HG02623 (cell line): ENCODE measurements around the gene DPH7.
"Not testable (repeated sequence)": the region's sequence is repeated elsewhere in the genome, so short reads cannot be mapped to it uniquely, and the experiment has no call there.

Source experiments
- ATAC-seq: cut with Tn5 transposase; IDR thresholded peaks from one replicate; pipeline ENCODE4 v1.9.1; 2021; ENCODE audit warnings: moderate library complexity; ENCODE audit not compliant: unreplicated experiment

Gene DPH7

DNA sequence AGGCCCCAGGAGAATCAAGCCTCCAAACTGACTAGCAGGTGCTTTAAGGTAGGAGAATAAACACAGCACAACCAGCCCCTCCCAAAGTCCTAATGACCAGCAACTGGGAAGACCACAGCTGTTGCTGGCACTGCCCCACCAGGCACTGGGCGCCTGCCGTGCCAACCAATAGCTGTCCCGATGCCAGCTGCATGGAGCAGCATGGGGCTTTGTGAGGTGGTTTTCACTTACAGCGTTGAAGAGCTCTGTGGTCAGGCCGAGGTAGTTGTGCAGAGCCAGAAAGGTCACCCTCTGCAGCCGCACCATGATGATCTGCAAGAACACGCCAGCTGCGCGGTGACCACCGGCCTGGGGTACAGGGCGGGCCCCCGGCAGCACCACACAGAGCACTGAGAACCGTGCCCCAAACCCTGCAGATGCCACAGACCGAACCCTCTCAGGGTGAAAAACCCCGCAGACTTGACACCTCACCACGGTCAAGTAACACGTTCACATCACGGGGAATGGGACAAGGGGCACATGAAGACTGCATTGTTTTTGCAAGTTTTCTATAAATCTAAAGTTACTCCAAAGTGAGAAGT is 57.2 kb downstream of the DPH7 start:
- no peak for ATAC-seq

DNA sequence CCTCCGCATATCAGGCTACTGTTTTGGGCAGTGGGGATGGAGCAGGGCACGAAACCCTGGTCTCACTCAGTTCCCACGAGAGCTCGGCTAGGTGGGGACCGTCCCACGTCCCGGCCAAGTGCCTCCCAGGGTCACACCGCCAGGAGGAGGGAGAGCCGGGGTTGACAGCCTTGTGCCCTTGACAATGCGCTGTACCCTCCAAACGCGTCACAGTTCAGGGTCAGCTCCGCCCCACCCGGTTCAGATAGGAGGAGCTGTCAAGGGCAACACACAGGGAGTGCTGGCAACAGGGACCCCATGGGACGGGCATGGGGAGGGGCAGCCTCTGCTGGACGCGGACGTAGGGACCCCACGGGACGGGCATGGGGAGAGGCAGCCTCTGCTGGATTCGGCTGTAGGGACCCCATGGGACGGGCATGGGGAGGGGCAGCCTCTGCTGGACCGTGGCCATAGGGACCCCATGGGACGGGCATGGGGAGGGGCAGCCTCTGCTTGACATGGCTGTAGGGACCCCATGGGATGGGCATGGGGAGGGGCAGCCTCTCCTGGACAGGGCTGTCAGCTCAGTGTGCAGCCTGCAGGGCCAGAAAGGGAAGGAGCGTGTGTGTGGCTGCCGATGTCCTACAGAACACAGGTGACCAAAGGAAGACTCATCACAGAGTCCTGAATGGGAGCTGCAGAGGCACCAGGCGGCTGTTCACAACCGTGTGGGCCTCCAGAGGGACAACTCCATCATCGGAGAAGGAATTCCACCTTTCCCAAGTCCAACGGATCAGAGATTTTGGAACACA is 57.9 kb downstream of the DPH7 start:
- no peak for ATAC-seq

DNA sequence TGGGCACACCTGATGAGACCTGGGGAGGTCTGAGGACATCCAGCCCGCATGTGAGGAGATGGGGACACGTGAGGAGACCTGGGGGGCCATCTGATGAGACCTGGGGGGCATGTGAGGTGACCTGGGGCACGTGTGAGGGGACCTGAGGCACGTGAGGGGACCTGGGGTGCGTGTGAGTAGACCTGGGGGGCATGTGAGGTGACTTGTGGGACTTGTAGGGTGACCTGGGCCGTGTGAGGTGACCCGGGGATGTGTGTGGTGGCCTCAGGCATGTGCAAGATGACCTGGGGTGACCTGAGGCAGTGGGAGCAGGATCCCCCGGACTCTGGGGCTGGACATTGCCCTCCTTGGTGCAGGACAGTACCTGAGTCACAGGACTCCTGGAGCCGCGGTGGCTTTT is 59.2 kb downstream of the DPH7 start:
- ATAC-seq = no peak

DNA sequence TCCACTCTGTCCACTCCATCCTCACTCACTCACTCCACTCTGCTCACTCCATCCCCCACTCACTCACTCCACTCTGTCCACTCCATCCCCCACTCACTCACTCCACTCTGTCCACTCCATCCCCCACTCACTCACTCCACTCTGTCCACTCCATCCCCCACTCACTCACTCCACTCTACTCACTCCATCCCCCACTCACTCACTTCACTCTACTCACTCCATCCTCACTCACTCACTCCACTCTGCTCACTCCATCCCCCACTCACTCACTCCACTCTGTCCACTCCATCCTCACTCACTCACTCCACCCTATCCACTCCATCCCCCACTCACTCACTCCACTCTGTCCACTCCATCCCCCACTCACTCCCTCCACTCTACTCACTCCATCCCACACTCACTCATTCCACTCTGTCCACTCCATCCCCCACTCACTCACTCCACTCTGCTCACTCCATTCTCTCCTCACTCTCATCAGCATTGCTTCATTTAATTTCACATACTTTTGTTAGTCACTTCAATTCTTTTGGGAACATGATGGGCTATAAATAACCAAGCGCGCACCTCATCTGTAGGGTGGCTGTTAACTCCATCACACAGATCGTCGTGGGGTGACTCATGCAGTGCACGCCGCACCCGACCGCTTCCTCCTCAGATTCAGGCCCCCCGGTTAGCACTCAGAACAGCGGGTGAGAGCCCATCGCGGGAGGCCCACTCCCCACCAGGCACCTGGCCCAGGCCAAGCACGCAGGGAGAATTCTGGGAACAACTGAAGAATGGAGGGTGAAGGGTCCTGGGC is 59.9 kb downstream of the DPH7 start:
- not testable (repeated sequence) for ATAC-seq

DNA sequence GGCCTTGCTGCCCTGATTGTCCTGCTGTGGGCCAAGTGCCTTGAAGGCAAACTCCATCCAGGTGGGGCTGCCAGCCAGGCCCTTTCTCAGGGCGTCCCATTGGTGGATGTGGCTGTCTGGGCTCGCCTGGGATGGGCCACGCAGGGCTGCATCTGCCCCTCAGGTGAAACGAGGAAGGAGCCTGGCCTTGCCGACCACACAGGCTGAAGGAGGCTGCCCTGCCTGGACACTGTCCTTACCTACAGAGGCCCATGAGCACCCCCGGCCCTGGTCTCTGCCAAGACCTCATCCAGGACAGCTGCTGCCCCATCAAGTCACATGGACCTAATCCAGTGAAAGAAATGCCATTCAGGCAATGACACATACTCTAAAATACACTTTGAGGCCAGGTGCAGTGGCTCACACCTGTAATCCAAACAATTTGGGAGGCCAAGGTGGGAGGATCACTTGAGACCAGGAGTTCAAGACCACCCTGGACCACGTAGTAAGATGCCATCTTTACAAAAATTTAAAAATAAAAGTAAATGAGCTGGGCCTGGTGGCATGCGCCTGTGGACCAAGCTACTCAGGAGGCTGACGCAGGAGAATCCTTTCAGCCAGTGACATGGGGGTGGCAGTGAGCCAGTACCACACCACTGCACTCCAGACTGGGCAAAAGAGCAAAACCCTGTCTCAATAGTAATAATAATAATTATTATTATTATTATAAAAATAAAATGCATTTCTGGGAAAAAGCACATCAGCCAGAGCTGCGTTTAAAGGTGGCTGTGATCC is 62.4 kb downstream of the DPH7 start:
- ATAC-seq = no peak

DNA sequence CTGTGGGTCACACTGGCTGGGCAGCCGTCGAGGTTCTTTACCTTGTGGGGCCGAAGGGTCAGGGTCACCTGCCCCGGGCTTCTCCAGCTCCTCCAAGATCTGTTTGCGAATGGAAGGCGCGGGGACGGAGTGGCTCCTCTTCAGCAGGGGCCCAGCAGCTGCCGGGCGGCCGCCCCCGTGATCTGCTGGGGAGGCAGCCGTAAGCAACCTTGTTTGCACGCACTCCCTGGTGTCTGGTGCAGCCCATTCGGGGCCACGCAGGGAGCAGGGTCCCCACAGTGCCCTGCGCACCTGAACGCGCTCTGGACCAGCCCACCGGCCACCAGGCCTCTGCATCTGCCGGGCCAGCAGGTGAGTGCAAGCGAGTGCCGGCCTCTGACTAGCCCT is 63.4 kb downstream of the DPH7 start:
- no peak for ATAC-seq

DNA sequence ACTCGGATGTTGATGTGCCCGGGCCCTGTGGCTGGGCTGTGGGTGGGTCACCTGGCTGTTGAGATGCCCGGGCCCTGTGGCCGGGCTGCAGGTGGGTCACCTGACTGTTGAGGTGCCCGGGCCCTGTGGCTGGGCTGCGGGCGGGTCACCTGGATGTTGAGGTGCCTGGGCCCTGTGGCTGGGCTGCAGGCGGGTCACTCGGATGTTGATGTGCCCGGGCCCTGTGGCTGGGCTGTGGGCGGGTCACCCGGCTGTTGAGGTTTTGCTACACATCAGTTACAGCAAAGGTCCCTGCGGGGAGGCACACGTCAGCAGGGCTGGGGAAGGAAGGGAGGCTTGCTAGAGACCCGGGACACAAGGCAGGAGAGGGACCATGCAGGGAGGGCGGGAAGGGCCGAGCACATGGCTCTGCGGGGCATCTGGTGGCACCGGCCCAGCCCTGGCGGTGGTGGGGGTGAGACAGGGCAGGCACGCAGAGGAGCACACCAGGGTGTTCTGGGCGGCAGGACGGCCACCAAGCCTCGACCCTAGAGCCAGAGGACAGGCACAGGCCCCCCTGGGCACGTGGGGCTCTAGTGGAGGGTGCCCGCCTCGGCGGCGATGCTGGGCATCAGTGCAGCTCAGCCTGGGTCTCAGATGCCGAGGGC is 63.9 kb downstream of the DPH7 start:
- no peak for ATAC-seq

DNA sequence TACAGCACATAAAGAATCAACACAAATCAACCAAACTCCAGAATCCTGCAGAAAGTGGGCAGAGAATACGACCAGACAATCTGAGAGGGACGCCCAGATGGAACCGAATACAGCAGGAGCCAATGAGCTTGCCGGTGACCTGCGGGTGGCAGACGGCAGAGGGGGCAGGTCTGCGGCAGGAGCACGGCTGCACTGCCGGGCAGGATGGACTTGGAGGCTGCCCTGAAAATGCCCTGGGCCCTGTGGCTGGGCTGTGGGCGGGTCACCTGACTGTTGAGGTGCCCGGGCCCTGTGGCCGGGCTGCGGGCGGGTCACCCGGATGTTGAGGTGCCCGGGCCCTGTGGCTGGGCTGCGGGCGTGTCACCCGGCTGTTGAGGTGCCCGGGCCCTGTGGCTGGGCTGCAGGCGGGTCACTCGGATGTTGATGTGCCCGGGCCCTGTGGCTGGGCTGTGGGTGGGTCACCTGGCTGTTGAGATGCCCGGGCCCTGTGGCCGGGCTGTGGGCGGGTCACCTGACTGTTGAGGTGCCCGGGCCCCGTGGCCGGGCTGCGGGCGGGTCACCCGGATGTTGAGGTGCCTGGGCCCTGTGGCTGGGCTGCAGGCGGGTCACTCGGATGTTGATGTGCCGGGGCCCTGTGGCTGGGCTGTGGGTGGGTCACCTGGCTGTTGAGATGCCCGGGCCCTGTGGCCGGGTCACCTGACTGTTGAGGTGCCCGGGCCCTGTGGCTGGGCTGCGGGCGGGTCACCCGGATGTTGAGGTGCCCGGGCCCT is 64.7 kb downstream of the DPH7 start:
- not testable (repeated sequence) for ATAC-seq

DNA sequence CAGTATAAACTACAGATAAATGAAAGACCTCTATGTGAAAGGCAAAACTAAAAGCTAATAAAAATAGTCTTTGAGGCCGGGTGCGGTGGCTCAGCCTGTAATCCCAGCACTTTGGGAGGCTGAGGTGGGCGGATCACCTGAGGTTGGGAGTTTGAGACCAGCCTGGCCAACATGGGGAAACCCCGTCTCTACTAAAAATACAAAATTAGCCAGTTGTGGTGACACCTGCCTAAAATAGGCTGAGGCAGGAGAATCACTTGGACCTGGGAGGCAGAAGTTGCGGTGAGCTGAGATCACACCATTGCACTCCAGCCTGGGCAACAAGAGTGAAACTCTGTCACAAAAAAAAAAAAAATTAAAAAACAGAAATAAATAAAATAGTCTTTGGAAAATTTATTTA is 65.6 kb downstream of the DPH7 start:
- not testable (repeated sequence) for ATAC-seq

DNA sequence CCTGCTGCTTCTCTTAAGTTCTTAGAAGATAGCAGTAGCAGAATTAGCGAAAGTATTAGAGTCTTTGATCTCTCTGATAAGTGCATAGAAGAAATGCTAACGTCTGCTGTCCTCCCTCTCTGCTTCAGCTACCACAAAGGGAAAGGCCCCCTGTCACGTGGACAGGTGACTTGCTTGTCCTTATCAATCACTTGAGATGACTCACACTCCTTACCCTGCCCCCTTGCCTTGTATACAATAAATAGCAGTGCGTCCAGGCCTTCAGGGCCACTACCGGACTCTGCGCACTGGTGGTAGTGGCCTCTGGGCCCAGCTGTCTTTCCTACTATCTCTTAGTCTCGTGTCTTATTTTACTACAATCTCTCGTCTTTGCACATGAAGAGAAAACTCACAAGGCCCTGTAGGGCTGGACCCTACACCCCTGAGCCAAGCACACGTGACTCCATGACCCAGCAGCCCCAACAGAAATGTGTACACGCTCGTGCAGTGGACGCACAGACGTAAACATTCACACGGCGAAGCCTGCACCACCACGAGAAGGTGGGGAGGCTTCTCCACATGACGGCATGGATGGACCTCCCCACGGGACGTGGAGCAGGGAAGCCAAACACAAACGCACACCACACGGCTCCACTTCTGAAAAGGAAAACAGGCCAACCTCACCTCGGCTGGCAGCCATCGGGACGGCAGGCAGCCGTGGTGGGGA is 66.8 kb downstream of the DPH7 start:
- ATAC-seq = no peak

DNA sequence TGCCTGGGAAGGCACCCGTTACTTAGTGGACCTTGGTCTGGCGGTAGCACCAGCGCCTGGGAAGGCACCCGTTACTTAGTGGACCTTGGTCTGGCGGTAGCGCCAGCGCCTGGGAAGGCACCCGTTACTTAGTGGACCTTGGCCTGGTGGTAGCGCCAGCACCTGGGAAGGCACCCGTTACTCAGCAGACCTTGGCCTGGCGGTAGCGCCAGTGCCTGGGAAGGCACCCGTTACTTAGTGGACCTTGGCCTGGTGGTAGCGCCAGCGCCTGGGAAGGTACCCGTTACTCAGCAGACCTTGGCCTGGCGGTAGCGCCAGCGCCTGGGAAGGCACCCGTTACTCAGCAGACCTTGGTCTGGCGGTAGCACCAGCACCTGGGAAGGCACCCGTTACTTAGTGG is 67.6 kb downstream of the DPH7 start:
- not testable (repeated sequence) for ATAC-seq

DNA sequence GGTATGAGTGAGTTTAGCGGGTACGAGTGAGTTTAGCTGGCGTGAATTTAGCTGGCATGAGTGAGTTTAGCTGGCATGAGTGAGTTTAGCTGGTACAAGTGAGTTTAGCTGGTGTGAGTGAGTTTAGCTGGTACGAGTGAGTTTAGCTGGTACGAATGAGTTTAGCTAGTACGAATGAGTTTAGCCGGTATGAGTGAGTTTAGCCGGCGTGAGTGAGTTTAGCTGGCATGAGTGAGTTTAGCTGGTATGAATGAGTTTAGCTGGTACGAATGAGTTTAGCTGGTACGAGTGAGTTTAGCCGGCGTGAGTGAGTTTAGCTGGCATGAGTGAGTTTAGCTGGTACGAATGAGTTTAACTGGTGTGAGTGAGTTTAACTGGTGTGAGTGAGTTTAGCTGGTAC is 69.5 kb downstream of the DPH7 start:
- no peak for ATAC-seq

DNA sequence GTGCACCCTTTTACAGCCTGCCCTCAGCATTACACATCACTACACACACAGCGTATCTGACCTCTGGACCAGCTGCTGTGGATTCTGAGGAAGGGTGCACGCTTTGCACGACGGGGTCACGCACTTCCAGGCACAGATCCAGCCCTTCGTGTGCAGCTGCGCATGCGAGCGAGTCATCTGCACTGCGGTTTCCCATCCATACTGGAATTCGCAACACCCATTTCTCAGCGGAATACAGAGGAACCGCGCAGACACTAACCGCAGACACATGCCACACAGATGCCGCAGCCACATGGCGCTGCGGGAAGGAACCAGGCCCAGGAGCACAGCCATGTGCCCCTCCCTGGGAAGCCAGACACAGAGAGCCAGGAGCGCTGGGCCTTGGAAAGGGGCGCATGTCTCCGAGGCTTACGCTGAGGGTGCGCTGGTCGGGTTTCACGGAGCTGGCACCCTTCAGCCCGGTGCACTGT is 72.0 kb downstream of the DPH7 start:
- no peak for ATAC-seq

DNA sequence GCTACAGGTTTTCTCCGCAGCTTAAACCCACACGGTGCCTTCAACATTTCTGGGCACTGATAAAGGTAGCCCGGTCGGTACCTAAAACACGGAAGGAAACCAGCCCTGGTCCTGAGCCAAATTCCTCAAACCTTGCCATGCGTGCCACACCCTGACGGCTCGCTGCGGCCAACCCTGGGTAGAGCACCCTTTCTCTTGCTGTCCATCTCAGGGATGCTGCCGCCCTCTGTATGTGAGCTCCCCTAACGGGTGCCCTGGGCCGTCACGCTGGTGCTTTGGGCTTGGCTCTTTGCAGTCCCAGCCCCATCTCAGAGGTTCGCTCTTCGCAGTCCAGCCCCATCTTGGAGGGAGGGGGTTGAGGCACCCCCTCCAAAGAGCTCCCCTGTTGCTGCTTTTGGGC is 72.5 kb downstream of the DPH7 start:
- ATAC-seq = no peak

DNA sequence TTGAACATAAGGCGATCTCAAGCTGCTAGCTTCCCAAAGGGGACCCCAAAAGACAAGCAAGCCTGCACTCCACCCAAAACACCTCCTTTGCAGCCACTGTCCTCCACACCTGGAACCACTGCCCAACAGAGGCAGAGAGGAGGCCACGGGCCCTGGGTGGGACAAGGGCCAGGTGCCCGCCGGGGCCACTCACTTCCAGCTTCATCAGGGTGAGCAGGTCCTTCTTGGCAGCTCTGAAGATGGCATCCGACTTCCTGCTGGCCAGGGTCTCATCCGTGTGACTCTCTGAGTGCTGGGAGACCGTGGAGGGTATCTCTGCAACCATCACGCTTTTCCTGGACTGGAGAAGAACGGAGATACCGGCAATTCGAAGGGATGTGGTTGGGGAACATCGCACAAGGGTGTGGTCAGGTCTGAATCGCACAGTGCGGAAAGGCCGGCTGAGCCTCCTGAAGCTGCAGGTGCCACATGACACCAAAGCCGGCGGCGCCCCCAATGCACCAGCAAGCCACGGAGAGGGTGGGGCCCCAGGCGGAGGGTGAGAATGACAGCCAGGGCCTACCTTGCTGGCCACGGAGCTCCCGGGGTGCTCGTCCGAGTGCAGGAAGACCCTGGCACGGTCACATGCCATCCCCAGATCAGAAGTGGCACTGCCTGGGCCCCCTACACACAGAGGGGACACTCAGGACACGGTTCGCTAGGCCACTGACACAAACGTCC is 73.1 kb downstream of the DPH7 start:
- ATAC-seq = no peak
